GM19397 (cell line): ENCODE measurements around the gene C14orf180.

Experiments
- ATAC-seq: cut with Tn5 transposase; IDR thresholded peaks from one replicate; pipeline ENCODE4 v1.9.1; 2021; ENCODE audit warnings: mild to moderate bottlenecking, moderate library complexity; ENCODE audit not compliant: unreplicated experiment

The C14orf180 gene

DNA sequence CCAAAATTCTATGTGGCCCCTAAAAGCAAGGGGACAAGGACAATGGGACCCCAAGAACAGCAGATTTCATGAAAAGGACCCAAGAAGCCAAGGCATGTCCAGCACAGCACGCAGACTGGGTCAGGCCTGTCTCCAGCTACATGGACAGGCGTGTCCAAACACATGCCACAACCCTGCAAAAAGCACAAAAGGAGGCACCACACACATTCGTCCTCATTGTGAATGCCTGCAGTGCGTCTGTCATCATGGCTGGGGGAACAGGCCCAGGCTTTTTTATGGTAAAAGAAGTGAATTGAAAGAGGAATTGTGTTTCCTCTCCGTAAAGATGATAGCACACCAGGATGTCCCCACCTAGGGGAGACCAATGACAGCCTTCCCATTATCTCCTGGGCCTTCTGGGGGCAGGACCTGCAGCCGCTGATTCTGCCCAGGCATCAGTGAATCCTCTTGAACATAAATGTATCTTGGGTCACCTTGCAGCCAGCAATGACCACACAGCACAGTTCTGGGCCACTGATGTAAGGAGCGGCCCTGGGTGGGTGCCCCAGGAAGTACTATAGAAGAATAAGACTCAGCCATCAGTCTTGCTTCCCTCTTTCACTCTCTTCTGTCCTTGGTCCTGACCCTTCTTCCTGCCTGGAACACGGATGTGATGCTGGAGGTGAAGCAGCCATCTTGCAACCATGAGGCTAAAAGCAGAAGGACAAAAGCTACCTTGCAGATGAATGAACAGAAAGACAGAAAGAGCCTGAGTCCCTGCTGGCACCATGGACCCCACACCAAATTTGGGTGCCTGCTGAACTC lies 29.8 kb upstream of the C14orf180 start:
- ATAC-seq: no peak

DNA sequence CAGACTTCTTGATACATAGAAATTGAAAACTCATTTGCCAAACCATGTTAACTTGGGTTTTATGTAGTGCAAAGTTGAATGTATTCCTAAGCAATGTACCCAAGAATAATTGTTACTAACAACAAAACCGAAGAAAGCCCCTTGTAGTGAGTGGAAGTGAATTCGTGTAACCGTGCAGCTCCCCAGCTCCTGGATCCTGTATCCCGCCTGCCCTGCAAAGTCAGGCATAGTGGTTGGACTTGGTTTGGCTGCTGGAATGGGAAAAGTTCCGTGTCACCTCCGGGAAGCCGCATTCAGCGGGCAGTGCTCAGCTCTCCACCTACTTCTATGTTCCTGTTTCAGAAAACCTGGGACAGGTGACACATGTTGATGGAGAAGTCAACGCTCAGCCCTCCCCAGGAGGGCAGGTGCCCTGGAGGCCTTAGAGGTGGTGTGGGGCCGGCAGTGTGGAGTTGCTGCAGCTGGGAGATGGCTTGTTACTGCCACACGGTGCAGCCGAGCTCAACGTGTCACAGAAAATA lies 29.2 kb upstream of the C14orf180 start:
- ATAC-seq: no peak

DNA sequence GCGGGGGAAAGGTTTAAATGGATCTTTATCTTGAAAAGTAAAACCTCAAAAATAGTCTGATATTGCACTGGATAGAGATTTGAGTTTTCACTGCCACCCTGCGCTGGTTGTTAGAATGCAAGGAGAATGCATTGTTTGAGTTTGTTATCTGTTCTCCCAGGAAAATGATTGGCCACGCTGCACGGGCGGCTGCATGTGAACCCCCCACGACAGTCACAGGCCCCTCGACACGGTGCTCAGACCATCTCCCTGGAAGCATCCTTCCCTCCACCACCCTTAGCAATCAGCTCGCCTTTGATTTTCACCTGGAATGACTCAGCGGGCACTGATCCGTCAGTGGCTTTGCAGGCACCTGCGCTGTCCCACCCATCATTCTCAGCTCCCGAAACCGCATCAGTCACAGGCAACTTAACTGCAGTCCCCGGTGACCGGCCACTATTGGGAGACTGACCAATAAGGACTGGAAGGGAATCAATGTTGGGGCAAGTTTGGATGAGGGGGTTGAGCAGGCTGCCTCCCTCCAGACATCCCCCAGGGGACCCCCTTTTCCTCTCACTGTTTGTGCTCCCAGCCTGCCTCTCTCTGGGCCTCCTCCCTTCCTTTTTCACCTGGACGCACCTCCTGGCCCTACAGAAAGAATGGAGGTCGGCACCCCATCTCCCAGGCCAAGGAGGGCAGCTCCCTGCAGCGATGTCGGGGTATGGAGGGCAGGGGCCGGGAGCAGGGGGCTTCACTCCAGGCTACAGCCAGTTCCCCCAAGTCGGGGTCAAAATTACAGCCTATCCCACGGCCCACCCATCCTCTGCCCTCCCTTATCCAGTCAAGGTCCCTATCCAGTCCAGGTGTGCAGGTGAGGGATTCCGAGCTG lies 28.5 kb upstream of the C14orf180 start:
- no peak for ATAC-seq

DNA sequence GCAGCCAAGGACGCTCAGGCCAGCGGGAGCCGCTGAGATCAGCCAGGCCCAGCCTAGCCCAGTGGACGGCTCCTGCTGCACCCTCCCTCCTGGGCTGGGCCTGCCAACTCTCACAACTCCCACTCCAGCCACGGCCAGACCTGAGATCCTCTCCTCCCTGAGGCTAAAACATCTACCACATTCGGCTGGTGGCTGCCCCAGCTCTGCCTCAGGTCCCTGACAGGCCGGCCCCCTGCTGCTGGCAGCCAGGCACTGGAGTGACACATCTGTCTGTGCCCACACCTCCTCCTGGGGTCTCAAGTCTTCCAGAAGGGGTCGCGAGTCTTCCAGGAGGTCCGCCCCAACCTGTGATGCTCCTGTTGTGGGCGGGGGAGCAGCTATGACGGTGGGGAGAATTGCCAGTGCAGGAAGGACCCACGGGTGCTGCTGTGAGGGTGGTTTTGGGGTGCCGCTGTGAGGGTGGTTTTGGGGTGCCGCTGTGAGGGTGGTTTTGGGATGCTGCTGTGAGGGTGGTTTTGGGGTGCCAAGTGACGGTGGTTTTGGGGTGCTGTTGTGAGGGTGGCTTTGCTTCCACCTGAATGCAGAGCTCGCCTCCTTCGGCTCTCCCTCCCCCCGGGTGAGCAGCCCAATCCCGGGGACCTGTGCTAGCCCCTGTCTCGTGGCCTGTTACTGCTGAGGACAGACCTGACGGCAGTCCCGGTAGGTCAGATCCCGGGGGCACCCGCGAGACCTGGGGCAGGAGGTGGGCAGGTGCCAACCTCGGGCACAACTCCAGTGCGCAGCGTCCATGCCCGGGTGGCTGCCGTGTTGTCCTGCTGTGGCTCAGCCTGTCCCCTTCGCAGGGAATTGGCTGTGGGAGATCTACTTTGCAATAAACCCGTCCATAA lies 27.5 kb upstream of the C14orf180 start:
- no peak for ATAC-seq

DNA sequence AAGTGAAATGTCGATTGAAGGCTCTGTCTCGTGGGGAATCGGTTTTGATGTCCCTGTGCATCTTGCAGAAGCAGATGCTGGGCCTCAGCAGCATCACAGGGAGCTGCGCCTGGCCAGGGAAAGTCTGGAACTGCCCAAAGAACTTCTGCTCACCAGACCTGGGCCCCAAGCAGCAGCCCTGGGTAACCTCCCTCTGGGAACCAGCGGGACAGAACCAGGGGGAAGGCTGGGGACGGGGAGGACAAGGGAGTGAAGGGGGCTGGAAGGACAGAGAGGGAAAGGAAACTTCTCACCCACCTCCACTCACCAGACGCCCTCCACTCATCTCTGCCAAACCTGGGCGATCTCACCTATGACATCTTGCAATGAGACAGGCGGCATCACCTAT lies 26.8 kb upstream of the C14orf180 start:
- no peak for ATAC-seq

DNA sequence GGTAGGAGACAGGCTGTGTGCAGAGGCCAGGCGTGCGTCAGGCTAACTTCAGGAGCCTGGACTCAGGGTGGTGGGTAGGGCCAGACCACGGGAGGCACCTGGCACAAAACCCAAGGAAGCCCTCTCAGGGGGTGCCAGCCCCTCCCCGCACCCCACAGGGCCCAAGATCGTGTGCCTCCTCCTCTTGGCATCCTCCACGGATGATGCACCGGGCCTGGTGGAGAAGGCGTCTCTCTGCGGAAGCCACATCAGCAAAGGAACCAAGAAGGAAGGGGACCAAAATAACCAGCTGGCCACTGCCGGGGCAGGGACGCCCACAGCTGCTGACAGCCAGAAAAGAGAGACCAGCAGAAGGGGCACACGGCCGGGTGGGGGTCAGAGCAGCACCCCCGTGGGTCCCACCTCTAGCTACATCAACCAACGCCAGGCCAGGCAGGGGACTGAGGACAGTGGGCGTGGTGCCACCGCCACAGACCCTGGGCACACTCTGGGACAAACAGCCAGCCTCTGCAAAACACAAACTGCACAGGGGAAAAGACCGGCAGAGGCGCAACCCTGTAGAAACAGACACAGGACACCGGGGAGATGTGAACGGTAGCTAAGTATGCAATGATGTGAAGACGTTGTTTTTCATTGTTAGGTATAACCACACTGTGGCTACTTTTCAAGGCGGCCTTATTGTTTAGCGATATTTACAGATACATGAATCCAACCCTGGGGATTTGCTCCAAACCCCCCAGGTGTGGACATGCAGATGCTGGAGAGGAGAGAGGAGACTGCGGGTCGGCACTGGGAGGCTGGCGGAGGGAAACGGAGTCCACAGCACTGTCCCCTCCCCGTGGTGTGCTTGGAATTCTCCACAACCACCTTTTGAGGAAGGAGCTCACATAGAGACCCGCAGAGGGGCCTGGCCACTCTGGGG lies 26.1 kb upstream of the C14orf180 start:
- ATAC-seq: no peak

DNA sequence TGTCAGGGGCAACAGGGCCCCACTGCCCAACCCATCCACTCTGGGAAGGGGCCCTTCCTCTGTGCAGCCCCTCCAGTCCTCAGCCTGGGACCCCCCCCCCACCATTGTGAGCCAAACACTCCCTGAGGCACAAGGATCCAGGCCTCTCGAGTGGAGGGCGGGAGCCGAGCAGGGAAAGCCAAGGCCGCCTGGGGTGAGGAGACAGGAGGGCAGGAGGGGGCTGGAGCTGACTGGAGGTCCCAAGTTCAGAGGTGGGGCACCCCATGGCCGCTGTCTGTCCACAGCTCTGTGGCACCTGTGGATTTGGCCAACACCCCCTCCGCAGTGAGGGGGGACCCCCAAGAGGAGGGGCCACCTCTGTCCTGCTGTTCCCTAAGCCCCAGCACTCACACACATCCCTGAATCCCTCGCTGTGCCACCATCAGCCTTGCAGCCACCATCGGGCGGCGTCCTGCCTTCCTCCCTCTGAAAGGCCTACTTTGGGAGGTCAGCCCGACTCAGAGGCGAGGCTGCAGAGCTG lies 25.4 kb upstream of the C14orf180 start:
- ATAC-seq: no peak

DNA sequence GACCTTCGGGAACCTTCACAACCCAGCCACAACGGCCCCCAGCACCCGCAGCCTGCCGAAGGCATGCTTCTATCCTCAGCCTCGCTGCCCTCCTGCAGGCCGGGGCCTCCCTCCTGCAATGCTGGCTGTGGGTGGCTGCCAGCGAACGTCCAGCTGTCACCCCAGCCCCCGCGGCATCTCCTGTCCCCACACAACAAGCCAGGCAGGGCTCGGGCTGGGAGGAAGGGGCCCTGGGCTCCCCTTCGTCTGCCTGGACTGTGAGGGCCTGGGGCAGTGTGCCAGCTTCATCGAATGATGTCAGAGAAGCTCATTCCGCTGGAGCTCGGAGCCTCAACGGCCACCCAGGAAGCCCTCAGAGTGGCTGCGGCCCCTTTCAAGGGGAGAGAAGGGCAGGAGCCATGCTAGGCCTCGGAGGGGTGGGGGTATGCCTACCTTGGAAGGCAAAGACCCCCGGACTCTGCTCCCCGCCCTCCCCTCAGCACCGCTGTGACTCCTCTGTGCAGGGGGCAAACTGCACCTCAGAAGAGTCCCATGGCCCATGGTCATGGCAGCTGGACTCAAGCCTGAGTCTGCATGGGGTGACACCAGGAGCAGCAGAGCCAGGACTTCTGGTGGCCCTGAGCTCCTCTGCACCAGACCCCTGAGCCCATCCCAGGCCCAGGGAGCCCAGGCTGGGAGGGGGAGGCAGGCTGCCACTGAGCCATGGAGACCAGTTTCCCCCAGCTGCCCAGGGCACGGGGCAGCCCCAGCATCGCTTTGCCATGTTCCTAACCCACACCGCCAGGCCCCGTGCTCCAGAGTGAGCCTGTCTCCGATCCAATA lies 24.7 kb upstream of the C14orf180 start:
- ATAC-seq: no peak

DNA sequence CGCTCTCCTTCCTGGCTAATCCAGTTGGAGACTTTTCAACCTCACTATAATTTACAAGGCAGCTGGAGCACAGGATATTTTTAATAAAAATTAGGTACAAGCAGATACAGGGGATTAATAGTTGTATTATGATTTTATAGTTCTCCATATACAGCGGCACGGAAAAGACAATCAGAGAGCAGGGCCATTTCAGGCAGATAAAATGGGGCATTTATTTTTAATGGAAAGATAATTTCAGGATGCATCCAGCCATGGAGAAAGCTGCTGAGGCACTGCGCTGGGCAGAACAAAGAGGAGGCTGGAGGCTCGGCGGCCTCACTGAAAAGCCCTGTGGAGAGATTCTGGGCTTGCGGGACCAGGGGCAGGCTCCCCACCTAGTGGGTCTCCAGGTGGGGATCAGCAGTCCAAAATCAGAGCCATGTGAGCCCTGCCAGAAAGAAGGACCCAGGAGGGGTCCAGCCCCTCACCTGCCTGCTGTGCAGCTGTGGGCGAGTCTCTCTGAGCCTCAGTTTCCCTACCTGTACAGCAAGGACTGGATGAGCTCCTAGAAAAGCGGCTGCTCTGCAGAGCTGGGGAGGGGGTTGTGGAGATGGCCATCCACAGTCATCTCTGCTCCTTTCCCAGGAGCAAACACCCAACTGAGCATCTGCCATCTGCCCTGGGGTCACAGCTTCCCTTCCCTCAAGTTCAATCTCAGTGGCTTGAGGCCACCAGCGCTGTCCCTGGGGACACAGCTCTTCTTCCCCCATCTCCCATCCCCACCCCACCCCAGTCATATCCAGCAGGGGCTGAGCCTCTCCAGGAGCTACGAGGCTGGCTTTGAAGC lies 23.9 kb upstream of the C14orf180 start:
- no peak for ATAC-seq

DNA sequence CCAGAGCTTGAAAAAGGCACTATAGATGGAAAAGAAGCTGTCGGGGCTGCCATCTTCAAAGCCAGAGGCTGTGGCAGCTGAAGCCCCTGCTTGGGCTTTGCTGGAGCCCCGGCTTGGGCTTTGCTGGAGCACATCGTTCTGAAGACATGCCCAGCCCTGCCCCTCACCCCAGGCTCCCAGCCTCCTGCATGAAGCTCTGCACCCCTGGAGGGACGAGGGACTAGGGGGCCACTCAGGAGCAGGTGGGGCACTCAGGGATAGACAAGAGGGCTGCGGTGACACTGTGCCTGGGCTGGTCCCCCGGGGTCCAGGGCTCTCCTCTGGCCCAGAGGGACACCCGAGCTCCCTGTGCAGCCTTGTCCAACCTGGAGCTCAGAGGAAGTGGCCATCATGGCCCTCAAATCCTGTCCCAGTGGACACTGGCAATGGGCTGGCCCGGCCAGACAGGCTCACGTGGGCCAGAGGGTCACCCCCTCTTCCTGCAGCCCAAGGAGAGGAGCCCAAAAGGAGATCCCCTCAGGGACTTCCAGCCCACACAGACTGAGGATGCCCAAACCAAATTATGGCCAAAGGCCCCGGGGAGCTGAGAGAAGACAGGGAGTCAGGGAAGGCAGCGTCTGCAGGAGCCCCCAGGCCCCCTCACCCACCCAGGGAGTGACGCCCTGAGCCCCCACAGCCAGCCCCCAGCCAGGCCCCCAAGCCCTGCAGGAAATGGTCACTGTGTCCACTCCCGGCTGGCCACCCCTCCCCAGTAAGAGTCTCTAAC lies 23.1 kb upstream of the C14orf180 start:
- ATAC-seq: no peak

DNA sequence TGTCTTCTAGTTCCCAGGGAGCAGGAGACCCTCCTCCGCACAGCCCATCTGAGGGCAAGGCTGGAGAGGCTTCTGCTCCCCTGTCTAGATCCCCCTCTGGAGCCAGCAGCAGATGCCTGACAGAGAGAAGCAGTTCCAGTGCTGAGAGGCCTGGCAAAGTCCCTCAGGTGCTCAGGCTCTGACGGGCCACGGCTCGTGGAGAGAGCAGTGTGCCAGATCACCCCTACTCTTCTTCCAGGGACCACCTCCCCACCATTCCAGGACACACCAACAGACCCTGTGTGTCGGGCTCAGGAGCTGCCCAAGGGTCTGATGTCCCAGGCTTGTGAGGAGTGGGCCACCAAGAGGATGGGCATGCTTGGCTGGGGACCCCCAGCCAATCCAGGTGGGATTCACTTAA lies 22.5 kb upstream of the C14orf180 start:
- ATAC-seq: no peak

DNA sequence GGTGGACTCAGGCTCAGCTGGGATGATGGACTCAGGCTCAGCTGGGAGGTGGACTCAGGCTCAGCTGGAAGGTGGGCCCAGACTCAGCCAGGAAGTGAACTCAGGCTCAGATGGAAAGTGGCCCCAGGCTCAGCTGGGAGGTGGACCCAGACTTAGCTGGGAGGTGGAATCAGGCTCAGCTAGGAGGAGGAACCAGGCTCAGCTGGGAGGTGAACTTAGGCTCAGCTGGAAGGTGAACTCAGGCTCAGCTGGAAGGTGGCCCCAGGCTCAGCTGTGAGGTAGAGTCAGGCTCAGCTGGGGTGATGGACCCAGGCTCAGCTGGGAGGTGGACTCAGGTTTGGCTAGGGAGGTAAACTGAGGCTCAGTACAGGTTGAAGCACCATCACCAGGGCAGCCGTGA lies 21.8 kb upstream of the C14orf180 start:
- ATAC-seq: no peak

DNA sequence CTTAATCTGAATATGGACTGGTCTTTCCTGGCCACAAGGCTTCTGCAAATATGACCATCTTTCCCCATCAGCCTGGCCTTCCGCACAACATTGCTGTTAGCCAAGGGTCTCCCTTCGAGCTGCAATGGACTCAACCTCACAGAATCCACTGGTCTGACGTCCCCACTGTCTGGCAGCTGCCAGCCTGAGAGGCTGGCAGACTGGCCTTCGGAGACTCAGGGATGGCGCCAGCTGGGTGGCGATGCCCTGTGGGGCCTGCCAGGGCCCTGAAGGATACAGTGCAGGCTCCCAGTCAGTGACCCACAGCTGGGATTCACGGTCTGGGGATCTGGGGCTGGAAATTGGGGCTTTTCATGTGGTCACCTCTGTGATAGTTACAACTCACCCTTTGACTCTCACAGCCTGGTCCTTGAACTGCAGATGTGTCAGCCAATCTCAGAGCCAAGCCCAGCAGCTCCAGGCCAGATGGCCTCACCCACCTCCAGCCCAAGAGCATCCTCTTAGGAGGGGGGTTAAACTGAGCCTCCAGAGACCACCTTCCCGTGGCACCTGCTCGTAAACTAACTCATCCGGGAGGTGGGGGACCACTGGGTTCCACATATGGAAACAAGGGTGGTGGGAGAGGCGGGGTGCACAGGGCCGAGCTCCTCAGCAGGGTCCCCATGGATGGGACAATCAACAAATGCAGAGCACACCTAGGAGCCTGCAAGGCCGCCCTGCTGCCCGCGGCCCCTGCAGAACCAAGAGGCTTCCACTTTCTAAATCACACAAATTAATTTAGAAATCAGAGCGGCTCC lies 21.1 kb upstream of the C14orf180 start:
- ATAC-seq: no peak

DNA sequence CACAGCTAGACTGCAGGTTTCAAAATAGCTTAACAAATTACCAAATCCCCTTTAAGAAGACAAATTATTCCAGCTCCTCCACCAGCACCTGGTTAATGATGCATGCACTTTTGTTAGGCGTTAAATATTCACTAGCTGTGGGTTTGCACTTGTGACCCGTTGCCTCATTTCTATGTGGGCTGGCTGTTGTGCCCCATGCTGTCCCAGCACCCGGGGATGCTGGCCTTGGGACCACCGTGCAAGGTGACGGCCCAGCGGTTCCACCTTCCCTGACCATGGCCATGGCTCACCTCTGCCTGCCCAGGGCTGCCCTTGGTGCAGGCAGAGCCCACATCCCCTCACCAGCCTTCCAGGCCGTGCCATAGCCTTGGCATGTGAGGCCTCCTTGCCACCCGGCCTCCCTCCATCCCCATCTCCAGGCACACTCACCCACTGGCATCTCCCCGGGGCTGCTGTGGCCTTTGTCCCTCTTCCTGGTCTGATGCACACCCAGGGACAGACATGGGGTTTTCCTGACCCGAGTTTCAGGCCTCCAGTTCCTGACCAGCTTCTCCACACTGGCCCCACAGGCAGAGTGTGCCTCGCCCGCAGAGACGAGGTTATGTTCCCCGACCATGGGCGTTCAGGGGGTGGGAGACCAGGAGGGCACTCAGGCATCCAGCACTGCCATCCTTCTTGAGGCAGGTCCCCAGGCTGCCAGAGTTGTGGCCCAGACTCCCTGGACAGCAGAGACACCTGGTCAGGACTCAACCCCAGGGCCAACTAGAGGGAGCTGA lies 20.3 kb upstream of the C14orf180 start:
- no peak for ATAC-seq

DNA sequence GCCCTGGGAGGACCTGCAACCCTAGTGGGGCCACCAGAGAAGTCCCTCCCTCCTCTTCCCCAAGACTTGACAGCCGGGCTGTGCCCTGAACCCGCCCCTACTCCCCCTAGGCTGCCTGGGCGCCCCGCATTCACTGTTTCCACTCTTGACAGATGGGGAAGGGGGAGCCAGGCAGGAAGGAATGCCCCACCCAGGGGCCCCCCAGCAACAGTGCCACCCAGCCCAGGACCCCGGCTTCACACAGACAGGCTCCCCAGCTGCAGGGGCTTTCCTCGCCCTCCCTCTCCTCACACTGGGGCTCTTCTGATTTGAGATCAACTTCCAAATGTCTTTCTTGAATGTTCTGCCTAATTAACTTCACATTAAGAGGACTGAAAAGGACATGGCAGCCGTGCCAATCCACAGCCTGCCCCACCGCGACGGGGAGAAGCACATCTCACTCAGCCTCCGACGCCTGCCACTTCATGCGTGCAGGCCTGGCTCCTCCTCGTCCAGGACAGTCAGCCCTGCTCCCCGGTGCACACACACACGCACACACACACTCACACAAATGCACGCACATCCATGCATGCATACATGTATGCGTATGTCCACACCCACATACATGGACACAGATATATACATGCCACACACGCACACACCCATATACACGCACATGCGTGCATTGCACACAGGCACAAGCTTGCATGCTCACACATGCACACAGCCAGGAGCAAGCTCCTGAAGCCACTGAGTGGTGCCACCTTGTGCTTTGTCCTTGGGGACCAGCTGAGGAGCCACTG lies 19.6 kb upstream of the C14orf180 start:
- no peak for ATAC-seq
